Measurements from ENCODE around the gene LTBP1. TPM values are rescaled to one million over a fixed set of nuclear protein-coding genes. Genes with fewer than 3 reads are reported as not detected.

LTBP1 gene
- total RNA-seq, 1 experiment from 2014 or later = 2.2 TPM

DNA sequence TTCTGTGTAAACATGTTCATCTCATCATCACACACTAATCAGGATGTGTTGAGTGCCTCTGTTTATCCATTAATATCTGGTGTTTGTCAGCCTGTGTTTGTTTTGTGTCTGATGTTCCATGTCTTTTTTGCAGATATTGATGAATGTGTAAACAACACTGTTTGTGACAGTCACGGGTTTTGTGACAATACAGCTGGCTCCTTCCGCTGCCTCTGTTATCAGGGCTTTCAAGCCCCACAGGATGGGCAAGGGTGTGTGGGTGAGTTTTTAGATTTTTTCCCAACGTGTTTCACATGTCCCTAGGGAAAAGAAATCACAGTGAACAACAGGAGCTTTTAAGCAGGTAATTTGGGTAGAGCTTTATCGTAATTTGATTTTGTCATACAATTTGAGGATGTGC lies 396.0 kb downstream of the LTBP1 start:
- ChIA-PET POLR2A (ENCODE audit: low non-redundant PET) (no interaction called here), CTCF (no interaction called here)
- Histone ChIP-seq H3K4me3 (ENCODE audit: low read depth, low read length, poor library complexity, severe bottlenecking) (no peak overlapping the region), H3K27me3 (replicated peaks; ENCODE audit: insufficient read depth, low read depth, low read length, poor library complexity) (no peaks in the 10 kb centered on the region), H3K27ac (ENCODE audit: low read depth, low read length, poor library complexity, severe bottlenecking) (no peak overlapping the region), H3K4me1 (ENCODE audit: insufficient read depth, low read length, poor library complexity, severe bottlenecking) (no peaks in the 10 kb centered on the region), H3K9me3 (ENCODE audit: low read depth, low read length, poor library complexity, severe bottlenecking) (no peaks in the 10 kb centered on the region), H3K36me3 (ENCODE audit: insufficient read depth, low read length, poor library complexity, severe bottlenecking) (no peaks in the 10 kb centered on the region)
- TF ChIP-seq, protein P1, sequence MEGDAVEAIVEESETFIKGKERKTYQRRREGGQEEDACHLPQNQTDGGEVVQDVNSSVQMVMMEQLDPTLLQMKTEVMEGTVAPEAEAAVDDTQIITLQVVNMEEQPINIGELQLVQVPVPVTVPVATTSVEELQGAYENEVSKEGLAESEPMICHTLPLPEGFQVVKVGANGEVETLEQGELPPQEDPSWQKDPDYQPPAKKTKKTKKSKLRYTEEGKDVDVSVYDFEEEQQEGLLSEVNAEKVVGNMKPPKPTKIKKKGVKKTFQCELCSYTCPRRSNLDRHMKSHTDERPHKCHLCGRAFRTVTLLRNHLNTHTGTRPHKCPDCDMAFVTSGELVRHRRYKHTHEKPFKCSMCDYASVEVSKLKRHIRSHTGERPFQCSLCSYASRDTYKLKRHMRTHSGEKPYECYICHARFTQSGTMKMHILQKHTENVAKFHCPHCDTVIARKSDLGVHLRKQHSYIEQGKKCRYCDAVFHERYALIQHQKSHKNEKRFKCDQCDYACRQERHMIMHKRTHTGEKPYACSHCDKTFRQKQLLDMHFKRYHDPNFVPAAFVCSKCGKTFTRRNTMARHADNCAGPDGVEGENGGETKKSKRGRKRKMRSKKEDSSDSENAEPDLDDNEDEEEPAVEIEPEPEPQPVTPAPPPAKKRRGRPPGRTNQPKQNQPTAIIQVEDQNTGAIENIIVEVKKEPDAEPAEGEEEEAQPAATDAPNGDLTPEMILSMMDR (conservative IDR thresholded peaks at IDR 0.05; ENCODE audit: low read depth, low read length) = no peak
- no peak for TF ChIP-seq EZH2 (IDR thresholded peaks at IDR 0.05; ENCODE audit: borderline replicate concordance, low read depth, low read length, poor library complexity, severe bottlenecking)
- no TSS peak for BruUV-seq (replicated peaks)
- intact Hi-C loops (cut with micrococcal nuclease; ENCODE audit: unreplicated experiment) = no loop called here
- no peak for DNase-seq (ENCODE audit: low spot score)

DNA sequence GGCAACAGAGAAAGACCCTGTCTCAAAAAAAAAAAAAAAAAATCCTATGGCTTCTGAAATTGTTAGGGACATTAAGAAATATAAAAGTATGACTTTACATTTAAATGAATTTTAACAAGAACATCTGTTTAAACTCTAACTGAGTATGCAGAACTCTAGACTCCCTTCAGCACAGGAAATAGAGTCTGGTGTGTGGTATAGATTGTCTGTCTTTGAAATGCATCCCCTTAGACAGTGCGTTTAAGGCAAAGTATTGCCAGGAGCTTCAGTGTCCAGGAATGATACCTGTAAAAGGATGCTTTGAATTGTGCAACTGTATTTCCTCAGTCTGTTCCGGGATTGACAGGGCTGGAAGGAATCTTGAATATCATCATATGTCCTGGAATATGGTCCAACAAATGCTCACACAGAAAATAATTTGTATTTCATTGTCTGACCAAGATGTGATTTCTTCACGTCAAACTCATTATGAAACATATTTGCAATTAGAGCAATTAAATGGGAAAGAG lies 396.7 kb downstream of the LTBP1 start:
- Histone ChIP-seq H3K36me3 (ENCODE audit: insufficient read depth, low read length, poor library complexity, severe bottlenecking) (no peaks in the 10 kb centered on the region), H3K4me3 (ENCODE audit: low read depth, low read length, poor library complexity, severe bottlenecking) (no peak overlapping the region), H3K4me1 (ENCODE audit: insufficient read depth, low read length, poor library complexity, severe bottlenecking) (no peaks in the 10 kb centered on the region), H3K27ac (ENCODE audit: low read depth, low read length, poor library complexity, severe bottlenecking) (no peak overlapping the region), H3K9me3 (ENCODE audit: low read depth, low read length, poor library complexity, severe bottlenecking) (no peaks in the 10 kb centered on the region), H3K27me3 (replicated peaks; ENCODE audit: insufficient read depth, low read depth, low read length, poor library complexity) (no peaks in the 10 kb centered on the region)
- no peak for DNase-seq (ENCODE audit: low spot score)
- intact Hi-C loops (cut with micrococcal nuclease; ENCODE audit: unreplicated experiment) = no loop called here
- CTCF ChIA-PET = no interaction called here
- BruUV-seq (replicated peaks) = no TSS peak
- POLR2A ChIA-PET (ENCODE audit: low non-redundant PET) = no interaction called here
- TF ChIP-seq, protein P1 (conservative IDR thresholded peaks at IDR 0.05; ENCODE audit: low read depth, low read length) = no peak
- no peak for TF ChIP-seq EZH2 (IDR thresholded peaks at IDR 0.05; ENCODE audit: borderline replicate concordance, low read depth, low read length, poor library complexity, severe bottlenecking)

DNA sequence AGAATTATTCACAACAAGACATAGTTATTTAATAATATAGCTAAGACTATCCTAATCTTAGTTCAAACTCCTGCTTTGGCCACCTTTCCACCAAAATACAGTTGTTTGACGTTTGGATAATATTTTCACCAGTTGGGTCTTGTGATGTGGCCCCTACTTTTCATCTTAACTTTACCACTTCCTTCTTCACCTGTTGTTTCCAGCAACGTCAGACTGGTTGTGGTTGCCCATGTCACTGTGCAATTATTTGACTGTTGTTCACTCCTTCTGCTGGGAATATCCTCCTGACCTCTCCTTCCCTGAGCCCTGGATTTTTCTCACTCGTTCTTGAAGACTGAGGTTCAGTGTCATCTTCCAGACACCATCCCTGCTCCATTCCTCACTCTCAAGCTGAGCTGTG lies 397.5 kb downstream of the LTBP1 start:
- intact Hi-C loops (cut with micrococcal nuclease; ENCODE audit: unreplicated experiment) = no loop called here
- CTCF ChIA-PET = no interaction called here
- H3K4me3 ChIP-seq (ENCODE audit: low read depth, low read length, poor library complexity, severe bottlenecking) = no peak overlapping the region
- H3K27ac ChIP-seq (ENCODE audit: low read depth, low read length, poor library complexity, severe bottlenecking) = no peak overlapping the region
- TF ChIP-seq EZH2 (IDR thresholded peaks at IDR 0.05; ENCODE audit: borderline replicate concordance, low read depth, low read length, poor library complexity, severe bottlenecking) = no peak
- TF ChIP-seq, protein P1 (conservative IDR thresholded peaks at IDR 0.05; ENCODE audit: low read depth, low read length) = no peak
- POLR2A ChIA-PET (ENCODE audit: low non-redundant PET) = no interaction called here
- H3K4me1 ChIP-seq (ENCODE audit: insufficient read depth, low read length, poor library complexity, severe bottlenecking) = no peaks in the 10 kb centered on the region
- no peaks in the 10 kb centered on the region for H3K9me3 ChIP-seq (ENCODE audit: low read depth, low read length, poor library complexity, severe bottlenecking)
- DNase-seq (ENCODE audit: low spot score) = no peak
- BruUV-seq (replicated peaks) = no TSS peak
- no peaks in the 10 kb centered on the region for H3K36me3 ChIP-seq (ENCODE audit: insufficient read depth, low read length, poor library complexity, severe bottlenecking)
- no peaks in the 10 kb centered on the region for H3K27me3 ChIP-seq (replicated peaks; ENCODE audit: insufficient read depth, low read depth, low read length, poor library complexity)
